HL-60 (cell line): Measurements from ENCODE around the gene AGAP3.

Experiments
- DNase-seq, 2 experiments: peaks; one replicate each; pipeline ENCODE4 v3.0.0-alpha.2; 2010 to 2020; ENCODE audit warnings: low read depth in 1 of 2, low spot score in 1 of 2
- H3K27ac ChIP-seq: fragments of 250-450 bp; sonication (Bioruptor Pico); replicated peaks from 2 replicates; pipeline ENCODE4 v1.5.1; 2020; ENCODE audit warnings: mild to moderate bottlenecking, moderate library complexity
- H3K27me3 ChIP-seq: fragments of 250-450 bp; sonication (Bioruptor Pico); 2 replicates; pipeline ENCODE4 v1.5.1; 2021; ENCODE audit warnings: mild to moderate bottlenecking, moderate library complexity; ENCODE audit not compliant: insufficient read depth, poor library complexity, severe bottlenecking
- H3K4me3 ChIP-seq: replicated peaks from 2 replicates; pipeline ENCODE4 v1.5.1; 2011; ENCODE audit warnings: mild to moderate bottlenecking, control low read depth, low read length; ENCODE audit not compliant: insufficient read depth
- GABPA ChIP-seq: IDR thresholded peaks from 2 replicates; pipeline ENCODE4 v1.6.1; 2012; ENCODE audit warnings: low read depth
- POLR2AphosphoS5 ChIP-seq: IDR thresholded peaks from 2 replicates; pipeline ENCODE4 v1.6.1; 2012; ENCODE audit warnings: low read depth
- SPI1 ChIP-seq: IDR thresholded peaks from 2 replicates; pipeline ENCODE4 v1.6.1; 2012; ENCODE audit warnings: low read depth, mild to moderate bottlenecking, borderline replicate concordance
- TF ChIP-seq, protein P1 (sequence below): IDR thresholded peaks from 2 replicates; pipeline ENCODE4 v1.6.1; 2012; ENCODE audit warnings: low read depth; ENCODE audit not compliant: insufficient replicate concordance
- TF ChIP-seq, protein P2 (sequence below): IDR thresholded peaks from one replicate; pipeline ENCODE4 v1.5.1; 2011; ENCODE audit warnings: low read length, control low read depth, inconsistent platforms; ENCODE audit not compliant: insufficient read depth

Gene AGAP3

DNA sequence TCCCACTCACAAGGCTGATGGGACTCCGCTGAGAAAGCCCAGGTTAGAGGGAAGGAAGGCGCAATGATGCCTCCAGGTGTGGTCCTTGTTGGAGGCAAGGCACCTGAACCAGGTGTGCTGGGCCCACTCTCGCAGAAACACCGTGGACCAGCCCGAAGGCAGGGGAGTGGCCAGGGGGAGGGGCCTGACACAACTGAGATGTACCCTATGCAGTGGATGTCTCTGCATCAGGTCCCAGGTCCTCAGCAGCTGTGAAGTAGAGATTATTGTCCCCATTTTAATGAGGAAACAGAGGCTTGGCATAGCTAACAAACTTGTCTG, 49.2 kb downstream of the AGAP3 start:
- H3K4me3 ChIP-seq: no peak overlapping the region
- H3K27ac ChIP-seq: no peak overlapping the region
- H3K27me3 ChIP-seq: no peaks in the 10 kb centered on the region
- no peak for DNase-seq
- no peak for TF ChIP-seq SPI1
- TF ChIP-seq GABPA: no peak
- TF ChIP-seq POLR2AphosphoS5: no peak
- TF ChIP-seq, protein P1, sequence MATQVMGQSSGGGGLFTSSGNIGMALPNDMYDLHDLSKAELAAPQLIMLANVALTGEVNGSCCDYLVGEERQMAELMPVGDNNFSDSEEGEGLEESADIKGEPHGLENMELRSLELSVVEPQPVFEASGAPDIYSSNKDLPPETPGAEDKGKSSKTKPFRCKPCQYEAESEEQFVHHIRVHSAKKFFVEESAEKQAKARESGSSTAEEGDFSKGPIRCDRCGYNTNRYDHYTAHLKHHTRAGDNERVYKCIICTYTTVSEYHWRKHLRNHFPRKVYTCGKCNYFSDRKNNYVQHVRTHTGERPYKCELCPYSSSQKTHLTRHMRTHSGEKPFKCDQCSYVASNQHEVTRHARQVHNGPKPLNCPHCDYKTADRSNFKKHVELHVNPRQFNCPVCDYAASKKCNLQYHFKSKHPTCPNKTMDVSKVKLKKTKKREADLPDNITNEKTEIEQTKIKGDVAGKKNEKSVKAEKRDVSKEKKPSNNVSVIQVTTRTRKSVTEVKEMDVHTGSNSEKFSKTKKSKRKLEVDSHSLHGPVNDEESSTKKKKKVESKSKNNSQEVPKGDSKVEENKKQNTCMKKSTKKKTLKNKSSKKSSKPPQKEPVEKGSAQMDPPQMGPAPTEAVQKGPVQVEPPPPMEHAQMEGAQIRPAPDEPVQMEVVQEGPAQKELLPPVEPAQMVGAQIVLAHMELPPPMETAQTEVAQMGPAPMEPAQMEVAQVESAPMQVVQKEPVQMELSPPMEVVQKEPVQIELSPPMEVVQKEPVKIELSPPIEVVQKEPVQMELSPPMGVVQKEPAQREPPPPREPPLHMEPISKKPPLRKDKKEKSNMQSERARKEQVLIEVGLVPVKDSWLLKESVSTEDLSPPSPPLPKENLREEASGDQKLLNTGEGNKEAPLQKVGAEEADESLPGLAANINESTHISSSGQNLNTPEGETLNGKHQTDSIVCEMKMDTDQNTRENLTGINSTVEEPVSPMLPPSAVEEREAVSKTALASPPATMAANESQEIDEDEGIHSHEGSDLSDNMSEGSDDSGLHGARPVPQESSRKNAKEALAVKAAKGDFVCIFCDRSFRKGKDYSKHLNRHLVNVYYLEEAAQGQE: no peak
- TF ChIP-seq, protein P2, sequence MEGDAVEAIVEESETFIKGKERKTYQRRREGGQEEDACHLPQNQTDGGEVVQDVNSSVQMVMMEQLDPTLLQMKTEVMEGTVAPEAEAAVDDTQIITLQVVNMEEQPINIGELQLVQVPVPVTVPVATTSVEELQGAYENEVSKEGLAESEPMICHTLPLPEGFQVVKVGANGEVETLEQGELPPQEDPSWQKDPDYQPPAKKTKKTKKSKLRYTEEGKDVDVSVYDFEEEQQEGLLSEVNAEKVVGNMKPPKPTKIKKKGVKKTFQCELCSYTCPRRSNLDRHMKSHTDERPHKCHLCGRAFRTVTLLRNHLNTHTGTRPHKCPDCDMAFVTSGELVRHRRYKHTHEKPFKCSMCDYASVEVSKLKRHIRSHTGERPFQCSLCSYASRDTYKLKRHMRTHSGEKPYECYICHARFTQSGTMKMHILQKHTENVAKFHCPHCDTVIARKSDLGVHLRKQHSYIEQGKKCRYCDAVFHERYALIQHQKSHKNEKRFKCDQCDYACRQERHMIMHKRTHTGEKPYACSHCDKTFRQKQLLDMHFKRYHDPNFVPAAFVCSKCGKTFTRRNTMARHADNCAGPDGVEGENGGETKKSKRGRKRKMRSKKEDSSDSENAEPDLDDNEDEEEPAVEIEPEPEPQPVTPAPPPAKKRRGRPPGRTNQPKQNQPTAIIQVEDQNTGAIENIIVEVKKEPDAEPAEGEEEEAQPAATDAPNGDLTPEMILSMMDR: no peak

DNA sequence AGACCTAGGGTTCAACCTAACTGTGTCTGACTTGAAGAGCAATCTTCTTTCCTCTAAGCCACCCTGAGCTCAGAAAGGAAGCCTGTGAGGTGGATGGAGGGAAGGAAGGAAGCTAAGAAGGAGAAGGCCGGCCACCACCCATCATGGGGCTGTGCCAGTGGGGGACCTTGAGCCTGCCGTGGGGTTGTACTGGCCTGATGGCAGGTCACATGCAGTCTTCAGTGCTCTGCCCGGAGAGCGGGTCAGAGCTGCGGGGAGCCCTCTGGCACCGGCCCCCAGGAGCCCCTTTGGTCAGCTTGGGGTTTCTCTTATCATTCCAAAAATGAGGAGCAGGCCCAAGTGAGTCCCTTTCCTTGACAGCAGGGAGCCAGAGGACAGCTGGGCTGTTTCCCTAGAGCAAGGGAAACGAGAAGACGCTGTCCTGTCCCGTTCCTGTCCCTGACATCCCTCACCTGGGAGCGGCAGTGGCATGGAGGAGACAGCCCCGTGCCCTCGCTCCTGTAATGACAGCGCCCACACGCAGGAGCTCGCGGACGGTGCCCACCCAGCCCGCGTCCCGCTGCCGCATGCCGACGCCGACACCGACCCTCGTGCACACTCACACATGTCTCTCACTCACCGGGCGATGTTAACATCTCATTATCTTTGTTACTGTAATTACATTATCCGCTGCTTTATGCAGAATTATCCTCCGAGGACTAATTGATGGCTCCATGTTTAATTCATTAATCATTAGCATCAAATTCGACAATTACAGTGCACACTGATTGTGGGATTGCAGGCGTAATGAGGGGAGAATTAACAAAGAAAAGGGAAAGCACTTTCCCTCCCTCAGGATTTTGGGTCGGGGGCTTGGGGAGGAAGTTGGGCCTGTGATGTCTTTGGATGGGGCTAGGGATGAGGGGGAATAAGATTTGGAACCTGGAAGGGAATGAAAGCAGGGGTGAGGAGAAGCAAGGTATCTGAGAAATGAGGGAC, 49.9 kb downstream of the AGAP3 start:
- Histone ChIP-seq H3K27me3 (no peaks in the 10 kb centered on the region), H3K27ac (no peak overlapping the region), H3K4me3 (no peak overlapping the region)
- TF ChIP-seq, protein P2: no peak
- TF ChIP-seq, protein P1: no peak
- no peak for TF ChIP-seq SPI1
- no peak for TF ChIP-seq GABPA
- TF ChIP-seq POLR2AphosphoS5: no peak
- DNase-seq: no peak

DNA sequence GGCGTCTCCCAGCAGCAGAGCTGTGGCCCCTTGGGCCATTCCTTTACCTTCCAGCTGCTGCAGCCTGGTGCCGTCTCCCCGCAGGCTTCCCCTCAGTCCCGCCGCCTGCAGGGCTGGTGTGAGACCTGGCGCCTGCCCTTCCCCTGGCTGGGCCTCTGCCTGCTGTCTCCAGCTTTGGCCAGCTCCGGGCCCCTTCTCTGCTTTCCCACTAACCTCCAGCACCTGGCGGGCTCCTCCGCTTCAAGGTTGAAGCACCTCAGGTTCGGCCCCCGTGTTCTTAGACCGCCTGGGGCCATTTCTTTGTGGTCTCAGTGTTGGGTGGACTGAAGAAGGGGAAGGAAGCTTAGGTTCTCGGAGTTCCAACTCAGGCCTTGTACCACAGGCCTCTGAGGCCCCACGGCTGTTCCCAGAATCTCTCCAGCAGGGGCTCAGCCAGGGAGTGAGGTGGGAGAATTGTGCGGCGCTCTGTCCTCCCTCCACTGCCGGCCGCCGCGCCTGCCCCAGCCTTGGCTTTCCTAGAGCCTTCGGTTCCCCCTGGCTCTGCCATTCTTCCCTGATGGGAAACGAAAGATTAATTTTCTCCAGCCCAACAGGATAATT, 50.9 kb downstream of the AGAP3 start:
- TF ChIP-seq GABPA (no peak), SPI1 (no peak), POLR2AphosphoS5 (no peak)
- TF ChIP-seq, protein P1: no peak
- TF ChIP-seq, protein P2: no peak
- DNase-seq: no peak
- H3K4me3 ChIP-seq: no peak overlapping the region
- no peaks in the 10 kb centered on the region for H3K27me3 ChIP-seq
- no peak overlapping the region for H3K27ac ChIP-seq
